ENCODE data around the gene RUBCN. TPM values are rescaled to one million over a fixed set of nuclear protein-coding genes. Genes with fewer than 3 reads are reported as not detected.

The RUBCN gene
- total RNA-seq, 4 donors from 2014 or later = 47.8 to 99.6 (median 60.1) TPM

DNA sequence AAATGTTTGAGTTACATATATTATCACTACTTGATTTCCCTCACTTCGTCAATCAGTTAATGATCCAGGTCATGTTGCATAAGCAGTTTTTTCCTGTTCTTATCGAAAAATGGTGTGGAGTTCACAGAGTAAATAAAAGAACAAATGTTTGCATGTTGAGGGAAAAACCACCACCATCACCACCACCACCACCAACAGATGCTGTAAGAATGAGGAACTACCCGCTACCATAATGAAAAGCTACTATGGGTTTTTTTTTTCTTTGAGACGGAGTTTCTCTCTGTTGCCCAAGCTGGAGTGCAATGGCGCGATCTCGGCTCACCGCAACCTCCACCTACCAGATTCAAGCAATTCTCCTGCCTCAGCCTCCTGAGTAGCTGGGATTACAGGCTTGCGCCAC is 27.6 kb downstream of the RUBCN start:
- no peaks in the 10 kb centered on the region for H3K9me3 ChIP-seq
- ATAC-seq = no peak
- no peak overlapping the region for H3K27ac ChIP-seq
- H3K4me3 ChIP-seq = no peak overlapping the region
- H3K4me1 ChIP-seq = peaks cover 7 to 28% (median 14%) of the 10 kb centered on the region in 3 donors
- H3K36me3 ChIP-seq = peaks cover 0 to 25% of the 10 kb centered on the region in 2 donors
- WGBS, 2 donors (ENCODE audit: low coverage in 1 of 2) = 82 to 92% methylated on average over 4 to 8 of the region's 9 CpGs
- no peaks in the 10 kb centered on the region for H3K27me3 ChIP-seq
- TF ChIP-seq EP300 (IDR thresholded peaks at IDR 0.05) (no peak), POLR2AphosphoS5 (IDR thresholded peaks at IDR 0.05) (no peak), POLR2A (IDR thresholded peaks at IDR 0.05) (no peak)
- TF ChIP-seq, protein P1, sequence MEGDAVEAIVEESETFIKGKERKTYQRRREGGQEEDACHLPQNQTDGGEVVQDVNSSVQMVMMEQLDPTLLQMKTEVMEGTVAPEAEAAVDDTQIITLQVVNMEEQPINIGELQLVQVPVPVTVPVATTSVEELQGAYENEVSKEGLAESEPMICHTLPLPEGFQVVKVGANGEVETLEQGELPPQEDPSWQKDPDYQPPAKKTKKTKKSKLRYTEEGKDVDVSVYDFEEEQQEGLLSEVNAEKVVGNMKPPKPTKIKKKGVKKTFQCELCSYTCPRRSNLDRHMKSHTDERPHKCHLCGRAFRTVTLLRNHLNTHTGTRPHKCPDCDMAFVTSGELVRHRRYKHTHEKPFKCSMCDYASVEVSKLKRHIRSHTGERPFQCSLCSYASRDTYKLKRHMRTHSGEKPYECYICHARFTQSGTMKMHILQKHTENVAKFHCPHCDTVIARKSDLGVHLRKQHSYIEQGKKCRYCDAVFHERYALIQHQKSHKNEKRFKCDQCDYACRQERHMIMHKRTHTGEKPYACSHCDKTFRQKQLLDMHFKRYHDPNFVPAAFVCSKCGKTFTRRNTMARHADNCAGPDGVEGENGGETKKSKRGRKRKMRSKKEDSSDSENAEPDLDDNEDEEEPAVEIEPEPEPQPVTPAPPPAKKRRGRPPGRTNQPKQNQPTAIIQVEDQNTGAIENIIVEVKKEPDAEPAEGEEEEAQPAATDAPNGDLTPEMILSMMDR (IDR thresholded peaks at IDR 0.05) = no peak

DNA sequence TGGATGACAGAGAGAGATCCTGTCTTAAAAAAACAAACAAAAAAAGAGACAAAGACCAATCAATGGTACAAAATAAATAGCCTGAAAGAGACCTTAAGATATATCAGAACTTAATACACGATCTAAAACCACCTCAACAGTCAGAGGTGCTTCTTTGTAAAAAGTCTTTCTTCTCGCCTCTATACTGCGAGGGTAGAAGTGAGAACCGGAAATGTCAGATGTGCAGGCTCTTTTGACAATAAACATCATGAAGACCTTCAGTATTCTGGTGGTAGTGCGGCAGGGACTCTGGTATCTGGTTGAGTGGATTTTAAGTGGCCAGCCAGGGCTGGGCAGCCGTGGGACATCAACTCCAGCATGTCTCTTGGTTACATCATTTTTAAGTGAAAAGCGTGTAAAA is 30.0 kb downstream of the RUBCN start:
- peaks cover 0 to 49% of the 10 kb centered on the region in 2 donors for H3K36me3 ChIP-seq
- WGBS, 2 donors (ENCODE audit: low coverage in 1 of 2) = 95% methylated on average over 4 to 6 of the region's 7 CpGs

GRCh38 chr3:197701841-197702240 is 34.9 kb downstream of the RUBCN start:
- 100% methylated on average over 2 to 4 of the region's 4 CpGs for WGBS, 2 donors (ENCODE audit: low coverage in 1 of 2)

More for the DNA sequence above, 30.0 kb downstream of the RUBCN start:
- H3K4me3 ChIP-seq = no peak overlapping the region
- TF ChIP-seq EP300 (IDR thresholded peaks at IDR 0.05) = no peak
- TF ChIP-seq, protein P1 (IDR thresholded peaks at IDR 0.05) = no peak
- no peak for TF ChIP-seq POLR2A (IDR thresholded peaks at IDR 0.05)
- no peak for TF ChIP-seq POLR2AphosphoS5 (IDR thresholded peaks at IDR 0.05)
- H3K27ac ChIP-seq = no peak overlapping the region
- H3K4me1 ChIP-seq = peaks cover 0 to 6% (median under 1%) of the 10 kb centered on the region in 3 donors
- no peak for ATAC-seq
- H3K9me3 ChIP-seq = no peaks in the 10 kb centered on the region
- no peaks in the 10 kb centered on the region for H3K27me3 ChIP-seq

GRCh38 chr3:197700095-197700494 is 36.6 kb downstream of the RUBCN start:
- WGBS, 2 donors (ENCODE audit: low coverage in 1 of 2) = 89 to 93% methylated on average over 5 to 6 of the region's 9 CpGs
- Histone ChIP-seq H3K4me1 (no peaks in the 10 kb centered on the region), H3K4me3 (no peak overlapping the region), H3K27me3 (no peaks in the 10 kb centered on the region), H3K9me3 (no peaks in the 10 kb centered on the region), H3K36me3 (peaks cover 0 to 99% of the 10 kb centered on the region in 2 donors), H3K27ac (no peak overlapping the region)
- TF ChIP-seq POLR2A (IDR thresholded peaks at IDR 0.05) = no peak
- TF ChIP-seq POLR2AphosphoS5 (IDR thresholded peaks at IDR 0.05) = no peak
- TF ChIP-seq, protein P1 (IDR thresholded peaks at IDR 0.05) = no peak
- no peak for TF ChIP-seq EP300 (IDR thresholded peaks at IDR 0.05)
- no peak for ATAC-seq

More at GRCh38 chr3:197701841-197702240, 34.9 kb downstream of the RUBCN start:
- no peak overlapping the region for H3K27ac ChIP-seq
- H3K9me3 ChIP-seq = no peaks in the 10 kb centered on the region
- no peak for TF ChIP-seq POLR2AphosphoS5 (IDR thresholded peaks at IDR 0.05)
- TF ChIP-seq, protein P1 (IDR thresholded peaks at IDR 0.05) = no peak
- TF ChIP-seq POLR2A (IDR thresholded peaks at IDR 0.05) = no peak
- TF ChIP-seq EP300 (IDR thresholded peaks at IDR 0.05) = no peak
- ATAC-seq = no peak
- H3K4me1 ChIP-seq = no peaks in the 10 kb centered on the region
- no peaks in the 10 kb centered on the region for H3K27me3 ChIP-seq
- no peak overlapping the region for H3K4me3 ChIP-seq
- peaks cover 0 to 92% of the 10 kb centered on the region in 2 donors for H3K36me3 ChIP-seq

GRCh38 chr3:197697355-197697754 is 39.3 kb downstream of the RUBCN start:
- 88% methylated on average over 6 of the region's 6 CpGs; no CpG with 5 or more reads in 1 of the 2 donors for WGBS, 2 donors (ENCODE audit: low coverage in 1 of 2)
- H3K4me3 ChIP-seq = no peak overlapping the region
- no peaks in the 10 kb centered on the region for H3K9me3 ChIP-seq
- H3K36me3 ChIP-seq = peaks cover 0 to 99% of the 10 kb centered on the region in 2 donors
- TF ChIP-seq, protein P1 (IDR thresholded peaks at IDR 0.05) = no peak
- no peak for TF ChIP-seq POLR2AphosphoS5 (IDR thresholded peaks at IDR 0.05)
- TF ChIP-seq POLR2A (IDR thresholded peaks at IDR 0.05) = no peak
- no peak for TF ChIP-seq EP300 (IDR thresholded peaks at IDR 0.05)
- ATAC-seq = no peak
- H3K27ac ChIP-seq = no peak overlapping the region
- no peaks in the 10 kb centered on the region for H3K4me1 ChIP-seq
- no peaks in the 10 kb centered on the region for H3K27me3 ChIP-seq

Measured in gastroesophageal sphincter (tissue), 4 donors.